GM21786 (cell line): ENCODE results near the gene DDT.
"Not testable (repeated sequence)": the region's sequence is repeated elsewhere in the genome, so short reads cannot be mapped to it uniquely, and the experiment has no call there.

Source experiments
- ATAC-seq: cut with Tn5 transposase; IDR thresholded peaks from one replicate; pipeline ENCODE4 v1.9.1; 2021; ENCODE audit not compliant: unreplicated experiment

Gene DDT

GRCh38 chr22:23974345-23974744 lies at the start of gene DDT:
Gene DDT (minus strand): TSS chr22:23974441. CDS start chr22:23974414, 27 bp downstream.
- peak; percentile 97 for ATAC-seq

GRCh38 chr22:24023204-24023789 lies 49.1 kb upstream of the DDT start:
- ATAC-seq = no peak

DNA sequence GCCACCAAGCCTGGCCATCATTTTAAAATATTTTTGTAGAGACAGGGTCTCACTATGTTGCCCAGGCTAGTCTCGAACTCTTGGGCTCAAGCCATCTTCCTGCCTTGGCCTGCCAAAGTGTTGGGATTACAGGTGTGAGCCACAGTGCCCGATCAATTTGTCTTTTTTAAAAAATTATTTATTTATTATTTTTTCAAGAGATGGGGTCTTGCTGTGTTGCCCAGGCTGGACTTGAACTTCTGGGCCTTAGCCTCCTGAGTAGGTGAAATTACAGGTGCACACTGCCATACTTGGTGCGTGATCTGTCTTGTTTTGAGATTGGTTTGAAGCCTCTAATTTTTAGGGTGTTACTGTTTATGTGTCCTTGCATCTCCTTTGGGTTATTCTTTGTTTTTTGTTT lies 47.1 kb upstream of the DDT start:
- no peak for ATAC-seq

DNA sequence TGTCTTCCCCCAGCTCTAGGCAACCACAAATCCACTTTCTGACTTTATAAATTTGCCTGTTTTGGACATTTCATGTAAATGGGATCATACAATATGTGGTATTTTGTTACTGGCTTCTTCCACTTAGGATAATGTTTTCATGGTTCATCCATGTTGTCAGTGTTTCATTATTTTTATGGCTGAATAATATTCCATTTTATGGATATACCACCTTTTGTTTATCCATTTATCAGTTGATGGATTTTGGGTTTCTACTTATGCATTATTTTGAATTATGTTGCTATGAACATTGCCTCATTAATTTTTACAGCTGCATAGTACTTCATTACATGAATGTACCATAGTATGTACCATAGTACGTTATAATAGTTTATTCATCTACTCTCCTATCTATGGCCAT lies 41.9 kb upstream of the DDT start:
- ATAC-seq = no peak

DNA sequence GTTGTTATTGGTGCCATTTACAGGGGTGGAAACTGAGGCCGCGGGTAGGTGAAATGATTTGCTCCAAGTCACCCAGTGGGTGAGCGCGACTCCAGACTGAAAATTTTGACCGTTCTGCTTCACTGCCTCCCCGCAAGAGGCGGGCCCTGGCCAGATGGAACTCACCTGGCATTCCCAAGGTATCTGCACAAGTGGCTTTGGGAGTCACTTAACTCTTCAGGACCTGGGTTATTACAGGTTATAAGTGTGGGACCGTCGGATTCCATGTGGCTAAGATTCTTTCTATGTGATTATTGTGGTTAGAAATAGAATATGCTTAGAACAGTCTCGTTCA lies 37.5 kb upstream of the DDT start:
- no peak for ATAC-seq

- ATAC-seq = no peak
Observed at GRCh38 chr22:24010018-24010391, 35.8 kb upstream of the DDT start.

DNA sequence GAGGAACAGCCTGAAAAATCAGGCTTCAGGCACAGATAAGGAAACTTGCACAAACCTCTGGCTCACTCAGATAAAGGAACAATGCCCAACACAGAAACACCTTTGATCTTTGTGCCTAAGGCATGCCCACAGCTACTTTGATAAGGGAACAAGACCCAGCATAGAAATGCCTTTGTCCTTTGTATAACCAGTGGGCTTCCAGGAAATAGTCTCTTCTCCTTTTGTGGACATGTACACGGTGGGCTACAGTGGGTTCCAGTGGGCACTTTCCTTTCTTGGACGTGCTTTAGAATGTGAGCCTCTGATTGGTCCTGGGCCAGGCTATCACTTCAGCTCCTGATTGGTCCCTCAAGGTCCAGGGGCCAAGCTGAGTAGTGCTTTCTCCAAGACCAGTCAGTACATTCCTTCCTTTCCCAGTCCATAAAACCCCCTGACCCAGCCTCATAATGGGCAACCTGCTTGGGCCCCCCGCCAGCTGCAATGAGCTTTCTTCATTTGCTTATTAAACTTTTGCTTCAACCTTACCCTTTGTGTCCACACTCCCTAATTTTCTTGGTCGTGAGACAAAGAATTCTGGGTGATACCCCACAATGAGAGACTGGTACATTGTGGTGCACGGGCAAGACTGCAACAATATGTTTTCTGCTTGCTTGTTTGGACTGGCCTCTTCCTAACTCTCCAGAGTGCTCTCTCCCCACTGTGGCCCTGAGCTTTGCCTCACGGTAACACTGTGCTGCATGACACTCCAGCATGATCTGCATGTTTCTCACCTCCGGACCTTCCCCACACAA lies 35.2 kb upstream of the DDT start:
- no peak for ATAC-seq

GRCh38 chr22:24008381-24009226 lies 34.4 kb upstream of the DDT start:
- ATAC-seq = no peak

DNA sequence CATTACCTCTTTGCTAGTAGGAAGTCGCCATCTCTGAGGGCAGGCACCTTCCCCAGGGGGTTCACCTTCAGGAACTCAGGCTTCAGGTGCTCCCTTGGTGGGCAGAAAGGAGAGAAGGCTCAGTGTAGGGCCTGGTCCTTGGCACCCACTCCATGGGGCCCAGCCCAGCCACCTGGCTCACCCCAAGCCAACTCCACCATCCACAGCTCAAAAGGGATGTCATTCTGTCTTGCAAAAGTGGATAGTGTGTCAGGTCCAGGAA lies 33.7 kb upstream of the DDT start:
- ATAC-seq = no peak

DNA sequence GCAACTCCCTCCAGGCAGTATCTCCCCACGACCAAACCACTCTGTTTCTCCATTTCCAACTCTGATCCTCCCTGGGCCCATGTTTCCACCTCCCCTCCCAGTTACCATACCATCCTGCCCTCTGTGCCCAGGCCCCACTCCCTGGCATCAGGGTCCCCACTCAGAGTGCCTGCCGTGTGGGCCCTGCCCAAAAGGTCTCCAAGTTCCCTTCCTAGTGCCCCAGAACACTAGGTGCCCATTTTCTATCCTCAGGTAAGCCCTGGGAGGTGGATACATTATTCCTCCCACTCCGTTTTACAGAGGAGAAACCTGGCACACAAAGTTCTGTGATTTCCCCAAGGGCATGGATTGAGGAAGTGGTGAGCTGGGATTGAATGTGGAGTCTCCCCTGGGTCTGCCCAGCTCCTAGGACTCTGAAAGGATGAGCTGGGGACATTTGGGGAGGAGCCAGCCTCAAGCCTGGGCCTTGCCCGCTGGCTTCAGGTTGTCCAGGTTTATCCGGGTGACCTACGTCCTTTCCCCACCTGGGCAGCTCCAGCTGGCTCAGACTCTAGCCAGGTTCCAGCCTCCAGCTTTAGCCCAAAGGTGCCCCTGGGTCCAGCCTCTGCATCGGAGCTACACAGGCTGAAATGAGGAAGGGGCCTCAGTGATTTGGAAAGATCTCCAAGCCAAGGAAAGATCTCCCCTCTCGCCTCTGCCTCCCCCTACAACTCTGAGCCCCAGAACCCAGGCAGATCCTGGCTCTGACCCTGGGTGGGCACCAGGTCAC lies 33.2 kb upstream of the DDT start:
- ATAC-seq = no peak

- no peak for ATAC-seq
Observed at GRCh38 chr22:24006914-24007214, 32.6 kb upstream of the DDT start.

DNA sequence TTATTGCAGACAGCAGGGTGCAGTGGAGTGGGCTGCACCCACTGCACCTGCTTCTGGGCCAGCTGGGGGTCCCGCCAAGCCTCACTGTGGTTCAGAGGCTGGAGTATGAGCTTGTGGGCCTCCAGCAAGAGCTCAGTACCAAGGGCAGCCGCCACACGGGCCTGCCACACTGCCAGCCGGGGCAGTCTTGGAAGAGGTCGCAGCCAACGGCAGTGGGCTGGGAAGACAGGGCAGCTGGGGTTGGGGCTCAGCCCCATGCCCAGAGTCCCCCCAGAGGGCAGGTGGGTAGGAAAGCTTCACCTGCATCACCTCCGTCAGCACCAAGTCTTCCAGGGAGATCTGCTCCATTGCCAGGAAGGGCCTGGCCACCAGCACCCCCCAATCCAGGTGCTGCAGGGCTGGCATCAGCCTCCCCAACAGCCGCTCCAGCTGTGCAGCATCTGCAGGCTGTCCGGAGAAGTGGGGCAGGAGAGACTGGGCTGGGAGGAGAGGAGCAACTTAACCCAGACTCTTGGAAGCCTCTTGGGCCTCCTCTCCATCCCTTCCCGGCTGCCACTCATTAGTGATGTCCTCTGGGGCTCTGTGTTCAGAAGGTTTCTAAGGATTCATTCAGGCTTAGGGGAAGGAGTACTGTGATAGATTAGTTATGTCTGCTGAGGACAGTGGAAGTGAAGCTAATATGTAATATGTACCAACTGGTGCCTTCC lies 32.1 kb upstream of the DDT start:
- no peak for ATAC-seq

GRCh38 chr22:24005201-24005600 lies 31.0 kb upstream of the DDT start, which contains the start of gene GSTT4:
Gene GSTT4 (minus strand): TSS chr22:24005453. CDS start chr22:24005356, 97 bp downstream.
- no peak for ATAC-seq

DNA sequence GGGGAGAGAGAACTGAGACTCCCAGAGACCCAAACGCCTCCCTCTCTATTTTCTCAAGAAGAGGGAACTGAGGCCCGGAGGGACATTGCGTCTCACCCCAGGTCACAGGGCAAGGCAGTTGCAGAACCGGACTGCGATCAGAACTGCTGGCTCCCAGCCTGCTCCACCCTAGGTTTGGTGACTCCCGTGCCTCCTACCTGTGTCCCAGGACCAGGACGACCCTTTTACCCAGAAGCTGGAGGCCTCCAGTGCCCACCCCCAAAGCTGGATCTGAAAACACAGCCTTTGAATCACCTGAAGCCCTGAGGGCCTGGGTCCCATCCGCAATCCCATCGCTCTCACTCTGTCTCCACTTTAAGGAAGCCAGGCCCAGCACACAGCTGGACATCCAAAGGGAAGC lies 29.6 kb upstream of the DDT start:
- ATAC-seq = no peak

DNA sequence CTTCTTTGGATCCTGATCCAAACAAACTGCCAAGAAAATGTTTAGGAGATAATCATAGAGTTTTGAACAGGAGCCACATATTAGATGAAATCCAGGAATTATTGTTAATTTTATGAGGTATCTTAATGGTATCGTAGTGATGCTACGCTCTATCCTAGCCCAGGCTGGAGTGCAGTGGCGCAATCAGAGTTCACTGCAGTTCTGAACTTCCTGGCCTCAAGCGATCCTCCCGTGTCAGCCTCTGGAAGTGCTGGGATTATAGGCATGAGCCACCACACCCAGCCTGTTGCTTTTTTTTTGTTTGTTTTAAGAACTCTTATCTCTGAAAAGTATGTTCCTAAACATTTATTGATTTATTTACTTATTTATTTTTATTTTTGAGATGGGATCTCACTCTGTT lies 28.6 kb upstream of the DDT start:
- no peak for ATAC-seq

GRCh38 chr22:24002272-24002671 lies 28.0 kb upstream of the DDT start:
- no peak for ATAC-seq

DNA sequence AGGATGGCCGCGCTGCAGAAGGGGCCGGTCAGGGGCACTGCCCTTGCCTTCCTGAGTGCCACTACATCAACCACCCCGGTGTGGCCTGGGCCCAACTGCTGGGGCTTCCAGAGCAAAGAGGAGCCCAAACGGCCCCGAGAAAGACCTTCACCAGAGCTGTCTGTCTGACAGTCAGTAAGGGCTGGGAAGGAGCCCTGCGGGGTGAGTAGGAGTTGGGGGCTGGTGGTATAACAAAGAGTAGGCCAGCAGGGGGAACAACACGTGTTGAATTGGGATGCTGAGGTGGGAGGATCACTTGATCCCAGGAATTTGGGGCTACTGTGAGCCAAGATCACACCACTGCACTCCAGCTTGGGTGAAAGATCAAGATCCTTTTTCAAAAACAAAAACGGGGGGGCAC lies 27.1 kb upstream of the DDT start:
- ATAC-seq = no peak

- ATAC-seq = not testable (repeated sequence)
Observed at GRCh38 chr22:23999779-24000178, 25.5 kb upstream of the DDT start.

DNA sequence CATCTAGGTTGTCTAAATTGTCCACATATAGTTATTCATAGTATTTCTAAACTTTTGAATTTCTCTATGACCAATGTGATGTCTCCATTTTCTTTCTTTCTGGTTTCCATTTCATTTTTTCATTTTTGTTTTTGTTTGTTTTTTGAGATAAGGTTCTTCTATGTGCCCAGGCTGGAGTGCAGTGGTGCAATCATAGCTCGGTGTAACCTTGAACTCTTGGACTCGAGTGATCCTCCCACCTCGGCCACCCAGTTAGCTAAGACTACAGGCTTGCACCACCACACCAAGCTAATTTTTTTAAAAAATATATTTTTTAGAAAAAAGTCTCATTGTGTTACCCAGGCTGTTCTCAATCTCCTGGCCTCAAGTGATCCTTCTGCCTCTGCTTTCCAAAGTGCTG lies 22.9 kb upstream of the DDT start:
- ATAC-seq = no peak

DNA sequence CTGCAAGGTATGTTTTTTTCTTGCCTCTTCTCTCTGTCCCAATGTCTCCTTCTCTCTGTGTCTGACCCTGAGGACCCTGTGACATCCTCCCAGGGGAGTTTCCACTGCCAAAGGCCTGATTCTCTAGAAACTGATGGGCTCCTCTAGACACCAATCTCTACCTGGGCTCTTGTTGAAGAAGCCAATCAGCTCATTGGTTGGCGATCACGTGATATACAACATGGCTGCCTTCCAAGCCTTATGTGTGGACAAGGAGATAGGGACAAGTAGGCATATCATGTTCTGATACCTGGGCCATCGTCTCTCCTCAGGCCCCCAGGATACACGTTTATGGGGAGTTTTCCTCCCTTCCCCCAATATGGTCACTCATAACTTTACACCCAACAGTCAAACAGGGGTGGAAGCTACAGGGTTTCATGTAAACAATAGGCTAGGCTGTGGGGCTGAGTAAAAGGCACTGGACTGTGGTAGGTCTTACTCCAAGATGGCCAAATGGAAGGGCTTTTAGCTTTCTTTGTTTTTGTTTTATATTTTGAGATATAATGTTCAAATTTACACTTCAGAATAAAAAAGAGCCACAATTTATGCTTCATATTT lies 19.4 kb upstream of the DDT start:
- not testable (repeated sequence) for ATAC-seq

GRCh38 chr22:23993080-23993479 lies 18.8 kb upstream of the DDT start:
- not testable (repeated sequence) for ATAC-seq
